GM12878 (cell line): Measurements from ENCODE around the gene TRIM47. TPM values are rescaled to one million over a fixed set of nuclear protein-coding genes. Genes with fewer than 3 reads are reported as not detected.

Experiments used
- ATAC-seq: fragments of 200-7000 bp; cut with Tn5 transposase; 3 replicates; pipeline ENCODE4 v1.9.1; 2020; ENCODE audit warnings: mild to moderate bottlenecking, moderate library complexity
- BruUV-seq: library from RNA; stranded (reverse); fragments of 400-500 nt; replicated peaks from 2 replicates; lab custom pipeline; 2021; lab: Mats Ljungman, UMichigan
- CTCF ChIA-PET: fragments of 300-600 bp; sonication (Branson Sonifier 250); formaldehyde crosslinking; extraction: SDS; loops from one replicate; lab custom pipeline; 2021; ENCODE audit warnings: inconsistent platforms; lab: Yijun Ruan, JAX
- POLR2A ChIA-PET: fragments of 350-600 bp; formaldehyde crosslinking; extraction: SDS; loops from one replicate; lab custom pipeline; 2021; ENCODE audit warnings: inconsistent platforms; lab: Charles Lee
- RAD21 ChIA-PET: fragments of 300-600 bp; sonication (Branson Sonifier 250); formaldehyde crosslinking; loops from one replicate; lab custom pipeline; 2023; ENCODE audit warnings: antibody characterized with exemption; ENCODE audit not compliant: unreplicated experiment; lab: Charles Lee
- SMC1A ChIA-PET: fragments of 300-600 bp; sonication (Branson Sonifier 250); formaldehyde crosslinking; loops from one replicate; lab custom pipeline; 2023; ENCODE audit not compliant: unreplicated experiment, uncharacterized antibody; lab: Charles Lee
- DNase-seq: peaks from one replicate; pipeline ENCODE4 v3.0.0-alpha.2; 2011; ENCODE audit warnings: low read depth, low spot score
- FAIRE-seq: peaks from 3 replicates; lab custom pipeline; 2011; peaks lifted over from hg19 to GRCh38; lab: Jason Lieb, UNC
- H2AFZ ChIP-seq: 2 replicates; pipeline ENCODE4 v1.6.0; 2011; ENCODE audit warnings: low read depth, low read length, control low read depth; ENCODE audit not compliant: control insufficient read depth
- H3K27ac ChIP-seq: 2 replicates; pipeline ENCODE4 v1.5.1; 2011; ENCODE audit warnings: control low read depth; ENCODE audit not compliant: control insufficient read depth, insufficient read depth
- H3K27me3 ChIP-seq, 2 experiments: replicated peaks in 1 of 2; 2 replicates each; pipeline versions ENCODE4 v1.6.0 to v1.6.1; 2011; ENCODE audit warnings: low read length in 1 of 2; ENCODE audit not compliant: control insufficient read depth in 2 of 2, insufficient read depth in 2 of 2
- H3K36me3 ChIP-seq, 2 experiments: 2 replicates each; pipeline ENCODE4 v1.5.1; 2011; ENCODE audit warnings: low read length in 1 of 2; ENCODE audit not compliant: control insufficient read depth in 2 of 2, insufficient read depth in 2 of 2
- H3K4me1 ChIP-seq: 2 replicates; pipeline ENCODE4 v1.6.1; 2011; ENCODE audit warnings: mild to moderate bottlenecking, low read length, moderate library complexity, mixed read lengths; ENCODE audit not compliant: control insufficient read depth, insufficient read depth
- H3K4me2 ChIP-seq: 2 replicates; pipeline ENCODE4 v1.6.0; 2011; ENCODE audit warnings: control low read depth; ENCODE audit not compliant: control insufficient read depth, insufficient read depth
- H3K4me3 ChIP-seq: fragments of 200-600 bp; sonication (generic); 2 replicates; pipeline ENCODE4 v1.5.1; 2016
- H3K79me2 ChIP-seq: 2 replicates; pipeline ENCODE4 v1.6.0; 2011; ENCODE audit warnings: low read length; ENCODE audit not compliant: control insufficient read depth, insufficient read depth
- H3K9ac ChIP-seq: 2 replicates; pipeline ENCODE4 v1.8.0; 2011; ENCODE audit warnings: low read length, control low read depth, mixed read lengths; ENCODE audit not compliant: control insufficient read depth, insufficient read depth
- H3K9me3 ChIP-seq: replicated peaks from 3 replicates; pipeline ENCODE4 v1.5.1; 2011; ENCODE audit warnings: mild to moderate bottlenecking, low read length; ENCODE audit not compliant: control insufficient read depth, insufficient read depth
- H4K20me1 ChIP-seq: 2 replicates; pipeline ENCODE4 v1.6.0; 2011; ENCODE audit not compliant: control insufficient read depth, insufficient read depth
- BCLAF1 ChIP-seq: fragments of 450-650 bp; IDR thresholded peaks from 2 replicates; pipeline ENCODE4 v1.6.1; 2017; ENCODE audit warnings: antibody characterized with exemption, mild to moderate bottlenecking, moderate library complexity
- BMI1 ChIP-seq: fragments of 450-650 bp; IDR thresholded peaks from 2 replicates; pipeline ENCODE4 v1.6.1; 2016; ENCODE audit warnings: mild to moderate bottlenecking, moderate library complexity, borderline replicate concordance
- CBX3 ChIP-seq: fragments of 200-600 bp; sonication (generic); IDR thresholded peaks from 2 replicates; pipeline ENCODE4 v1.6.1; 2016; ENCODE audit warnings: low read depth, borderline replicate concordance
- CHD2 ChIP-seq: IDR thresholded peaks from 2 replicates; pipeline ENCODE4 v1.6.1; 2011; ENCODE audit warnings: low read depth, low read length, improper control_type of control experiment, borderline replicate concordance
- CHD4 ChIP-seq: fragments of 200-600 bp; sonication (generic); IDR thresholded peaks from 2 replicates; pipeline ENCODE4 v1.6.1; 2016; ENCODE audit warnings: mild to moderate bottlenecking
- EED ChIP-seq: sonication (generic); IDR thresholded peaks from 2 replicates; pipeline ENCODE4 v1.6.1; 2016; ENCODE audit warnings: antibody characterized with exemption, low read depth
- GATAD2B ChIP-seq: fragments of 450-650 bp; conservative IDR thresholded peaks from 2 replicates; pipeline ENCODE4 v1.6.1; 2017; ENCODE audit warnings: low read depth, mild to moderate bottlenecking, moderate library complexity
- NKRF ChIP-seq: fragments of 450-650 bp; conservative IDR thresholded peaks from 2 replicates; pipeline ENCODE4 v1.6.1; 2017; ENCODE audit warnings: mild to moderate bottlenecking, moderate library complexity
- PBX3 ChIP-seq: IDR thresholded peaks from 2 replicates; pipeline ENCODE4 v1.6.1; 2011; ENCODE audit warnings: mild to moderate bottlenecking, low read depth, low read length, moderate library complexity; ENCODE audit not compliant: insufficient replicate concordance
- SIN3A ChIP-seq: IDR thresholded peaks from 2 replicates; pipeline ENCODE4 v1.6.1; 2012; ENCODE audit warnings: low read depth, low read length, improper control_type of control experiment
- ZNF687 ChIP-seq: fragments of 450-650 bp; IDR thresholded peaks from 2 replicates; pipeline ENCODE4 v1.6.1; 2017; ENCODE audit warnings: mild to moderate bottlenecking, moderate library complexity
- ZZZ3 ChIP-seq: IDR thresholded peaks from 2 replicates; pipeline ENCODE4 v1.6.1; 2011; ENCODE audit warnings: low read depth; ENCODE audit not compliant: control insufficient read depth, insufficient read length
- WGBS: methylation state at CpG from one replicate; pipeline ENCODE4 v1.1.6; 2016; ENCODE audit warnings: low lambda C conversion rate; ENCODE audit not compliant: insufficient replicate concordance, insufficient coverage; ENCODE audit errors: missing lambda C conversion rate; 5-methylcytosine and 5-hydroxymethylcytosine counted together
- in situ Hi-C: fragments of 300-500 bp; cut with MboI; formaldehyde crosslinking; loops from 9 replicates; pipeline ENCODE4 v1.14.3; 2018; ENCODE audit warnings: mixed read lengths
- intact Hi-C: fragments of 100-400 bp; cut with micrococcal nuclease; formaldehyde crosslinking; loops from one replicate; pipeline ENCODE4 v1.14.2; 2022; ENCODE audit not compliant: unreplicated experiment
- polyA plus RNA-seq, 11 experiments: library from polyadenylated mRNA; depleted of rRNA in 4 of 11; unstranded in 6 of 11; stranded (reverse) in 5 of 11; fragments of >200 nt; fragmentation: Nextera tagmentation in 4 of 11; fragmentation: Illumina TruSeq in 1 of 11; extraction: Ambion mirVana in 4 of 11; extraction: Trizol in 1 of 11; gene quantifications; 1 replicate in 1 of 11; 2 replicates in 10 of 11; pipeline versions ENCODE4 v1.2.1 to v1.2.3, GENCODE V29; 2011 to 2016; ENCODE audit warnings: inconsistent platforms in 2 of 11, missing spikeins in 2 of 11, low read depth in 1 of 11
- total RNA-seq, 4 experiments: library from RNA; depleted of rRNA in 3 of 4; stranded (reverse); fragments of >200 nt in 3 of 4; fragmentation: Illumina TruSeq in 1 of 4; extraction: Trizol in 1 of 4; gene quantifications; 2 replicates each; pipeline versions ENCODE4 v1.2.1 to v1.2.3, GENCODE V29; 2013 to 2021

The TRIM47 gene
- total and polyA plus RNA-seq, 10 of the 15 experiments (the other 5 are each of a cell fraction or from before 2014, with no cell fraction given), result 0.35 to 9.7 (median 5.3) TPM

GRCh38 chr17:75824666-75825065, 53.7 kb downstream of the TRIM47 start:
- ATAC-seq (no peak), DNase-seq (no peak), FAIRE-seq (no peak)
- CTCF ChIA-PET, result interaction anchor here (0.7 to 4.7 kb wide), 5 partner anchors 21 to 271 kb away, joined by 3 to 27 read pairs (median 4); no protein-coding TSS in a partner anchor
- Histone ChIP-seq H3K9ac (no peak overlapping the region), H3K4me1 (no peaks in the 10 kb centered on the region), H3K27me3 (no peaks in the 10 kb centered on the region), H4K20me1 (no peaks in the 10 kb centered on the region), H3K4me2 (no peak overlapping the region), H3K9me3 (no peaks in the 10 kb centered on the region), H3K27ac (no peak overlapping the region), H2AFZ (no peak overlapping the region), H3K79me2 (no peaks in the 10 kb centered on the region), H3K36me3 (peaks cover 10 to 11% of the 10 kb centered on the region in 2 experiments; a peak in 3 of 4 replicates), H3K4me3 (no peak overlapping the region)
- RAD21 ChIA-PET, result no interaction called here
- BruUV-seq, result no TSS peak
- SMC1A ChIA-PET, result interaction anchor here (1.4 kb wide), 1 partner anchor 48 kb away, joined by 3 read pairs; no protein-coding TSS in a partner anchor
- 28% methylated on average over 2 of the region's 2 CpGs for WGBS
- in situ Hi-C loops (no loop called here), intact Hi-C loops (no loop called here)
- POLR2A ChIA-PET, result interaction anchor here (0.7 kb wide), 1 partner anchor 20 kb away, joined by 3 read pairs; no protein-coding TSS in a partner anchor
- TF ChIP-seq NKRF, result no peak
- no peak for TF ChIP-seq CHD2
- no peak for TF ChIP-seq ZZZ3
- TF ChIP-seq EED, result no peak
- TF ChIP-seq CBX3, result no peak
- no peak for TF ChIP-seq SIN3A
- TF ChIP-seq PBX3, result no peak
- no peak for TF ChIP-seq BCLAF1
- TF ChIP-seq ZNF687, result no peak
- no peak for TF ChIP-seq BMI1
- TF ChIP-seq CHD4, result no peak
- no peak for TF ChIP-seq GATAD2B
